HG02759 (cell line): ENCODE data around the gene PDCD11.
"Not testable (repeated sequence)": the region's sequence is repeated elsewhere in the genome, so short reads cannot be mapped to it uniquely, and the experiment has no call there.

Source experiments
- ATAC-seq: cut with Tn5 transposase; IDR thresholded peaks from one replicate; pipeline ENCODE4 v1.9.1; 2021; ENCODE audit warnings: mild to moderate bottlenecking, moderate library complexity; ENCODE audit not compliant: unreplicated experiment

Gene PDCD11

DNA sequence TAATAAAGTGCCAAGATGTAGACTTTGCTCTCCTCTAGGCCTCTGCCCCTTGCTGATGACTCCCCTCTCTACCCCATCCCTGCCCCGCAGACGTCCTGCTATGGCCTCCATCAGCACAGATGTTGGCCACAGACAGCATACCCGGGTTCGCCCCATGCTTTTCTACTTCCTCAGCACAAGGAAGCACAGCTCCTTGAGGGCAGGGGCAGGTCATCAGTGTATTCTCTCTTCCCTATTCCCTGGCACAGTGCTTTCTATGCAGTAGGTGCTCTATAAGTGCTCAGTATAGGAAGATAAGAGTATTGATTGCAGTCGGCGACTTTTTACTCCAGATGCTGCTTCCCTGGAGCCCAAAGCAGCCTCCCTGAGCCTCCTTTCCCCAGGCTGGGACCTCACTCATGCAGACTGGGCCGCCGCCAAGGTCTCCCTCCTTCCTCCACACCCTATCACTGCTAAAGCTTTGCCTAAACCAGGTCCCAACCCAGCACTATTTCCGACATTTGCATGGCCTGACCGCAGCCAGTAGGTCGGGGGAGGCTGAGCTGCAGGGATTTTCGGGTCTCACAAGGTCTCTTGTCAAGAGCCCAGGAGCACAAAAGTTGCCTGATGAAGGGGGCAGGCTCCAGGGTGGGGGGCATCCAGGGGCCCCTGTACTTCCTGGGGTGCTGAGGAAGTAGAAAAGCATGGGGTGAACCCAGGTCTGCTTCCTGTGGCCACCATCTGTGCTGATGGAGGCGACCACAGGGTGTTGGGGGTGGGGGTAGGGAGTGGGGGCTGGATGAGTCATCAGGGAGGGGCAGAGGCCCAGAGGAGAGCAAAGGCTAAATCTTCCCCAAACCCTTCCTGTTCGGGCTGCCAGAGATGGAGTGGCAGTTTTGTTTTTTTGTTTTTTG lies 74.6 kb downstream of the PDCD11 start:
- ATAC-seq = peak; percentile 76

- no peak for ATAC-seq
Observed at GRCh38 chr10:103472005-103472404, 75.6 kb downstream of the PDCD11 start.

GRCh38 chr10:103473261-103473671 lies 76.8 kb downstream of the PDCD11 start:
- no peak for ATAC-seq

DNA sequence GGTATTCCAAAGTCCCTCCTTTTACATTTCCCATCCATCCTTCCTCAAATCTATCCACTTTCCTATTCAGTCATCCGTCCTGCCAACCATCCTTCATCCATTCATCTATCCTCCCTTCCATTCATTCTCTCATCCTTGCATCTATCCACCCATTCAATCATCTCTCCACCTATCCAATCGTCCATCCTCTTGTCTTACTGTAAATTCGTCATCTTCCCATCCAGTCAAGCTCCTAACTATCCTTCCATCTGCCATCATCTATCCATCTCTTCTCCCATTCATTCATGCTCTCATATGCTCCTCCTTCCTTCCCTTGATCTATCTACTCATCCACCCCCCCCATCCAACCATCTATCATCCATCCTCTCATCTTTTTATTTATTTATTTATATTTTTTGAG lies 77.7 kb downstream of the PDCD11 start:
- ATAC-seq = no peak

DNA sequence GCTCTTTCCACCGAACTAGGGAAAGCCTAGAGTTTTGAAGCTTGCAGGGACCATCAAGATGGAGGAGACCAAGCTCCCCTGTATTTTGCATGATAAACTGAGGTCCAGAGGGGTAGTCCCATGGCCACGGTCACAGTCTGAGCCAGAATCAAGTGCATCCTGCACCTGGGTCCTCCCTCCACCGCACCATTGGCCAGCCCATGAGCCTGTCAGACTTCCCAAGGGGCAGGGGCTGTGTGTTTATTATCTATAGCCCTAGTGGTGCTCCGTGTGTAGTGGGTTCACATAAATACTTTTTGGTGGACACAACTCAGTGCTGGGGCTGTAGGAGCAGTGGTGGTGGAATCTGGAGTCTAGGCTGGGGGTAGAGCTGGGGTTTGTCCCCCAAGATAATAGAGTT lies 79.0 kb downstream of the PDCD11 start:
- ATAC-seq = no peak

DNA sequence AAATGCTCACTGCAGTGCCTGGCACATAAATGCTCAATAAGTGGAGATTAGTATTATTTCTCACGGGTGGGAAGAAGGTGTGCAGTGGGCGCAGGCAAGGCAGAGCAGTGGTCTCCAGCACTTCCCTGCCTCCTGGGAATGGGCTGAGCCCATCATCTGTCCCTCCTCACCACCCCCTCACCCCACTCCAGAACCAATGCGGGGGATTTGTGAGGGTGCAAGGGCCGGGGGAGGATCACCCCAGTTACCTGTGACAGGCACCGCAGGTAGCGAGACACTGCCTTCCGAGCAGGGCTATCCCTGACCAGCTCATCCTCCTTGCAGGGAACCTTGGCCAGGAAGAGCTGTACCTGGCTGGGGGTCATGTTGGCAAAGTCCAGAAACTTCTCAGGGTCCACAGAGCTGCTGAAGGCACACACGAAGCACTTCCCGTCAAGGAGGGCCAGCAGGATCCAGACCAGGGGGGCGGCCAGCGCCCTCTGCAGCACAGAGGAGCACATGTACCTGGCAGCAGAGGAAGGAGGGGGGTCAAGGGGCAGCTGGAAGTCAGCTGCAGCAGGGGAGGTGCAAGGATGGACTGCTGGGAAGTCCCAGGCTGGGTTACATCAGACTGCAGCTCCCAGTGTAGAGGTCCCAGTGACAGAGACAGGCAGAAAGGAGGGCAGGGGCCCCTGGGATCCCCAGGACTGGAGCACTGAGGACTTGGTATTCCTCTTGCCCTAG lies 79.8 kb downstream of the PDCD11 start:
- ATAC-seq = peak; percentile 44

DNA sequence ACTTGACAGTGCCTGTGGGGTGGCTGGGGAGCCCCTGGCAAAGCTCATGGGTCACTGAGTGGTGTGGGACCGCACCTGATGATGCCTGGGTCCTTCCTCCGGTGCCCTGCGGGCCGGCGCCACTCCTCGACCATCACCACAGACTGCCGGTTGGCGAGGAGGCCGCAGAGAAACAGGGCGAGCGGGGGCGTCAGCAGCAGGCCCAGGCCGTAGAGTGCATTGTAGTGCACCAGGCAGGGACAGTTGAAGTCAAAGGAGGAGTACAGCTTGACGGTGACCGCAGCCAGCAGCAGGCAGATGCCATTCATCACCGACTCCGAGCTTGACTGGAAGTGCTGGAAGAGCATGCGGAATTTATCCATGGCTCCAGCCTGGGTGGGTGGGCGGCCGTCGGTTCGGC lies 82.2 kb downstream of the PDCD11 start:
- no peak for ATAC-seq

- ATAC-seq = no peak
Observed at GRCh38 chr10:103479135-103479534, 82.7 kb downstream of the PDCD11 start, which contains the start of gene CALHM3. Gene CALHM3 (minus strand): TSS chr10:103479240. CDS start chr10:103479032, 208 bp downstream.

DNA sequence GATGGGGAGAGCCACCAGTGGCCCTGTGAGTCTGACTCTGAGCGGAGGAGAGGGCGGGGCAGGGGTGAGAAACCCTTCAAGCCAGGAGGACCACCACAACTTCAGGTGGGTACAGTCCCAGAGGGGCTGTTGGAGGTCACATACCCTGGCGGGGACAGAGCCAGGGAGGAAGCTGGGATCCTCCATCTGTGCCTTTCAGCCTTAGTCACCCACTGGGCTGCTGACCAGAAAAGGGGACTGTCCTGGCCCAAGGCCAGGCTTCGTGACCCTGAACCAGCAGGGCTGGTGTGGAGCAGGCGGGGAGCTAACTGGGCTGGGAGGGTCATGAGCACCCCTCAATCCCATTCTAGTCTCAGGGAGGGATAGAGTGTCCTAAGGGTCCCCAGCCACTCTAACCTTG lies 84.1 kb downstream of the PDCD11 start:
- no peak for ATAC-seq

- ATAC-seq = no peak
Observed at GRCh38 chr10:103481974-103482531, 85.6 kb downstream of the PDCD11 start.

- not testable (repeated sequence) for ATAC-seq
Observed at GRCh38 chr10:103486635-103487409, 90.4 kb downstream of the PDCD11 start.

- ATAC-seq = no peak
Observed at GRCh38 chr10:103487410-103487708, 90.9 kb downstream of the PDCD11 start.

GRCh38 chr10:103490986-103491314 lies 94.5 kb downstream of the PDCD11 start:
- peak; percentile 14 for ATAC-seq

GRCh38 chr10:103491729-103492364 lies 95.4 kb downstream of the PDCD11 start:
- no peak for ATAC-seq

DNA sequence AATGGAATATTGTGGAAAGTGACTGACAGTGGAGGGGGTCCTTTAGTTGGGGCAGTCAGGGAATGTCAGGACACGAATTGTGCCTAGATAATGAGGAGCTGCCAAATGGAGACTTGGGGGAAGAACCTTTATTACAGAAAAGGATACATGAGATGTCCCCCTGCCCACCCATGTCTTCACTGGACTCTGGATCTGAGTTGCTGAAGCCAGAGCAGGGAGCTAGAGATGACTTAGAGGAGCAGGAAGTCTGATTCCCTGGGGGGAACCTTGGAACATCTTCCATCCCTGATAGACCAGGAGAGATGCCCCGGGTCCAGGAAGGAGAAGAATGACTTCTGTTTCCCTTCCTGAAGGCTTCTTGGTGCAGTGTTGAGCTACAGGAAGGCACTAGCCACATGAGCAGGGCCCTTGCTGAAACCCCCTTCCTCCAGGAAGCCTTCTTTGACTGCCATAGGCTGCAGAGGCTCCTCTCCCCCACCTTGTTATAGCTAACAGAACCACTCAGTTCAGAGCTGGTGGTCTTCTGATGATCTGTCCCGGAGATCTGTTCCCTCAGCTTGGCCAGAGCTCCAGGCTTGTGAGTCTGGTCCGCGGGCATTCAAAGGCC lies 96.3 kb downstream of the PDCD11 start:
- ATAC-seq = no peak

DNA sequence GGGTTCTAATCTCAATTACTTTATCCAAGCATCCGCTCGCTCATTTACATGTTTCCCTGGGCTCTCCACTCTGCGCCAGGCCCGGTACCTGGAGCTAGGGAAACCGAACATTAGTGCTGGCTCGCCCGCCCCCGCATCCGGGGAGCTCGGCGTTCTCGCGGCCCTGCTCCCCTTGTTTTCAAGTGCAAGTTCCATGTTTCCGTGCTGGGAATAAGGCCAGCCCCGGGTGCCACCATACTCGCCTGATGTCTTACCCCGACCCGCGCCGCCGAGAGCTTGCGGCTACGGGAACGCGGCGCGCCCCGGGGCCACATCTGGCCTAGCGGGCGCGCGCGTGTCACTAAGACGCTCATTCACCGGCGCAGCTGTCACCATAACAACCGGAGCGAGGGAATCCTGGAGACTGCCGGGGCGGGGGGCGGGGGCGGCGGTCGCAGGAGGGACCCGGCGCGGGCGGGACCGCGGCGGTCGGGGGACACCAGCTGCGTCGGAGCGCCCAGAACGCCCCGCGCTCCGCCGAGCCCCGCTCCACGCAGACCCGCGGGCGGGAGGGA lies 97.0 kb downstream of the PDCD11 start, which contains the start of gene NEURL1:
NEURL1 (plus strand) TSS at position 344 of the 554 bp plus-strand sequence. CDS start 683 bp downstream, outside the sequence.
- no peak for ATAC-seq

DNA sequence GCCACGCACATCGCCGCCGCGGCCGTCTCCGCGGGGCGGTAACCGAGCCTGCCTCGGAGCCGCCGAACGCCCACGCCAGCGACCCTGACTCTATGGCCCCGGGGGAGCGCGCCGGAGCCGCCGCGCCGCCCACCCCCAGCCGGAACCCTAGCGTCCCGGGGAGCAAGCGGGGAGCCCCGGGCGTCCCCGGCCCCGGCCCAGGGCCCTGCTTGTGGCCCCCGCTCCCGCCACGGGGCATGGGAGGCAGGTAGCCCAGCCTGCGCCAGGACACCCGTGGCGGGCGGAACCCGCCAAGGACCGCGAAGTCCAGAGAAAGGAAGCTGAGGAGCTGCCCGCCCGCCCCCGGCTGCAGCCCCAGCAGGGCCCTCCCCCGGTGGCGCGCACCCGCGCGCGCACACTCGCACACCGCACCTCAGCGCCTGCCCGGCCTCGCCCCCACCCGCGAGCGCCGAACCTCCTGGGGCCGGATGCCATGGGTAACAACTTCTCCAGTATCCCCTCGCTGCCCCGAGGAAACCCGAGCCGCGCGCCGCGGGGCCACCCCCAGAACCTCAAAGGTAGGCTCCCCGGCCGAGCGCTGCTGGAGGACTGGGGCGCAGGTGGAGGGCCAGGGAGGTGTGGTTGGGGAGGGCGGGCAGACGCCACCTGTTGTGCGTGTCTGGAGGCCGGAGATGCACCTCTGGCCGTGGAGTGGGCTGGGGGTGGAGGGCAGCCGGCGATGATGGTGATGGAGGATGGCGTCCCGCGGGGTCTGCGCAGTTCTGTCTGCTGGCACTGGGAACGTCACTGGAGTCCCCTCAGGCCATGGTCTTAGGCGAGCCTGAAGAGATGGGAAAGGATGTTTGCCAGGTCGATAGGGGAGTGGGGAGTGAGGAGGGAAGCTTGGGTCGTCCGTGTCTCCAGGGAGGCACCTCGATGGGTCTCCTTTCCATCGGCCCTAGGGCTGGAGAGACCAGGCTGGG lies 97.8 kb downstream of the PDCD11 start:
- ATAC-seq = no peak

DNA sequence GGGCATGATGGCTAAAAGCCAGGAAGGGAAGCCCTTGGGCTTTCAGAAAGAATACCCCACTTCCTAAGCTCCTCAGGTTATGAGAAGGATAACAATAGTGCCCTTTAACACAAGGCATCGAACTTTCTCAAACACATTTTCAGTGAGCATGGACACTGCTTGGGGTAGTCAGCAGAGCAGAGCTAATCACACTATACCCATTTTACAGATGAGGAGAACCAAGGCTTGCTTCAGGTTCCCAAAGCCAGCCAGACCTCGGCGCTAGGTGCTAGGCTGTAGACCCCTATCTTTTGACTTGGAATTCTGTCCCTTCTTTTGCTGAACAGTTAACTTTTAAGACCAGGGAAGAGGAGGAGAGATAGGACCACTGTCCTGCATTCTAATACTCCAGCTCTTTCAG lies 98.9 kb downstream of the PDCD11 start:
- no peak for ATAC-seq
